GM18909 (cell line): ENCODE measurements around the gene KCNK3.
"Not testable (repeated sequence)": the region's sequence is repeated elsewhere in the genome, so short reads cannot be mapped to it uniquely, and the experiment has no call there.

Experiments
- ATAC-seq: cut with Tn5 transposase; IDR thresholded peaks from one replicate; pipeline ENCODE4 v1.9.1; 2021; ENCODE audit warnings: mild to moderate bottlenecking; ENCODE audit not compliant: unreplicated experiment, poor library complexity

Gene KCNK3

GRCh38 chr2:26745609-26746327 is 53.2 kb downstream of the KCNK3 start:
- ATAC-seq: peak; percentile 44

GRCh38 chr2:26746934-26747333 is 54.4 kb downstream of the KCNK3 start:
- no peak for ATAC-seq

GRCh38 chr2:26749787-26750420 is 57.4 kb downstream of the KCNK3 start:
- ATAC-seq: not testable (repeated sequence)

GRCh38 chr2:26750467-26750866 is 57.9 kb downstream of the KCNK3 start:
- not testable (repeated sequence) for ATAC-seq

- no peak for ATAC-seq
Observed at GRCh38 chr2:26752656-26753055, 60.1 kb downstream of the KCNK3 start.

- no peak for ATAC-seq
Observed at GRCh38 chr2:26754539-26754938, 62.0 kb downstream of the KCNK3 start.

- no peak for ATAC-seq
Observed at GRCh38 chr2:26754972-26755670, 62.6 kb downstream of the KCNK3 start.

- no peak for ATAC-seq
Observed at GRCh38 chr2:26756337-26756736, 63.8 kb downstream of the KCNK3 start.

GRCh38 chr2:26757873-26758789 is 65.6 kb downstream of the KCNK3 start:
- ATAC-seq: no peak

- ATAC-seq: no peak
Observed at GRCh38 chr2:26758790-26759321, 66.3 kb downstream of the KCNK3 start.

GRCh38 chr2:26759845-26760244 is 67.3 kb downstream of the KCNK3 start:
- no peak for ATAC-seq

- not testable (repeated sequence) for ATAC-seq
Observed at GRCh38 chr2:26760991-26761390, 68.5 kb downstream of the KCNK3 start.

GRCh38 chr2:26763019-26763418 is 70.5 kb downstream of the KCNK3 start:
- ATAC-seq: no peak

- ATAC-seq: peak; percentile 89
Observed at GRCh38 chr2:26764078-26764887, 71.8 kb downstream of the KCNK3 start, which contains the start of gene SLC35F6. SLC35F6 (plus strand) TSS chr2:26764284; CDS start chr2:26764350, 66 bp downstream.

GRCh38 chr2:26764906-26765305 is 72.4 kb downstream of the KCNK3 start:
- no peak for ATAC-seq

GRCh38 chr2:26765475-26766200 is 73.1 kb downstream of the KCNK3 start:
- ATAC-seq: no peak

GRCh38 chr2:26767129-26767528 is 74.6 kb downstream of the KCNK3 start:
- ATAC-seq: no peak

- no peak for ATAC-seq
Observed at GRCh38 chr2:26767894-26768487, 75.5 kb downstream of the KCNK3 start.
